ENCODE results near the gene GRAP.
"Not testable (repeated sequence)": the region's sequence is repeated elsewhere in the genome, so short reads cannot be mapped to it uniquely, and the experiment has no call there.

GRCh38 chr17:19063326-19063956 is 16.7 kb upstream of the GRAP start:
- not testable (repeated sequence) for TF ChIP-seq CTCF (conservative IDR thresholded peaks at IDR 0.05; ENCODE audit: low read depth in 2 of 2); EZH2 (IDR thresholded peaks at IDR 0.05; ENCODE audit: low read depth, unreplicated experiment)

All from GM23338 (cell line).